SK-N-MC (cell line): ENCODE measurements around the gene SCMH1.

Experiments
- EZH2 ChIP-seq: fragments of 200-600 bp; sonication (generic); IDR thresholded peaks from one replicate; pipeline ENCODE4 v1.6.1; 2017; ENCODE audit warnings: antibody characterized with exemption
- POLR2AphosphoS5 ChIP-seq: IDR thresholded peaks from 2 replicates; pipeline ENCODE4 v1.6.1; 2012; ENCODE audit warnings: mild to moderate bottlenecking, low read depth, low read length, borderline replicate concordance

GRCh38 chr1:41078616-41079015 is 163.5 kb downstream of the SCMH1 start:
- TF ChIP-seq EZH2: no peak
- TF ChIP-seq POLR2AphosphoS5: no peak
